H1 (cell line): ENCODE measurements around the gene RALGAPA2. TPM values are rescaled to one million over a fixed set of nuclear protein-coding genes. Genes with fewer than 3 reads are reported as not detected.

Source experiments
- CBX5 ChIP-seq: fragments of 300-800, 300-1000 bp; sonication (generic); IDR thresholded peaks from 2 replicates; pipeline ENCODE4 v1.7.1; 2016; ENCODE audit warnings: antibody characterized with exemption, low read length, low read depth
- CEBPB ChIP-seq: IDR thresholded peaks from 2 replicates; pipeline ENCODE4 v1.6.1; 2012; ENCODE audit warnings: low read depth, low read length
- CHD2 ChIP-seq: IDR thresholded peaks from 2 replicates; pipeline ENCODE4 v1.6.1; 2012; ENCODE audit warnings: low read length, improper control_type of control experiment
- CTCF ChIP-seq, 3 experiments: IDR thresholded peaks; 1 replicate in 2 of 3; 2 replicates in 1 of 3; pipeline versions ENCODE4 v1.5.1 to v1.6.1; 2011; ENCODE audit warnings: low read length in 3 of 3, mild to moderate bottlenecking in 3 of 3, inconsistent platforms in 2 of 3, low read depth in 1 of 3, moderate library complexity in 1 of 3; ENCODE audit not compliant: insufficient read depth in 1 of 3; ENCODE audit errors: control extremely low read depth in 1 of 3
- GABPA ChIP-seq: IDR thresholded peaks from 2 replicates; pipeline ENCODE4 v1.6.1; 2011; ENCODE audit warnings: mild to moderate bottlenecking, low read length, moderate library complexity, borderline replicate concordance; ENCODE audit not compliant: insufficient read depth
- HDAC6 ChIP-seq: IDR thresholded peaks from one replicate; pipeline ENCODE4 v1.7.1; 2012; ENCODE audit warnings: low read depth, mild to moderate bottlenecking, inconsistent platforms, low read length, moderate library complexity
- KDM1A ChIP-seq: fragments of 200-600, 300-600 bp; sonication (generic); IDR thresholded peaks from 2 replicates; pipeline ENCODE4 v1.7.1; 2016; ENCODE audit warnings: mild to moderate bottlenecking, low read length, borderline replicate concordance
- MAFK ChIP-seq: IDR thresholded peaks from 2 replicates; pipeline ENCODE4 v1.6.1; 2012; ENCODE audit warnings: low read depth, mild to moderate bottlenecking, improper control_type of control experiment, low read length
- NANOG ChIP-seq: IDR thresholded peaks from 2 replicates; pipeline ENCODE4 v1.6.1; 2011; ENCODE audit warnings: low read length, low read depth, mild to moderate bottlenecking, inconsistent platforms; ENCODE audit not compliant: insufficient read depth, poor library complexity, severe bottlenecking
- POLR2AphosphoS5 ChIP-seq: IDR thresholded peaks from 2 replicates; pipeline ENCODE4 v1.6.1; 2011; ENCODE audit warnings: low read depth, low read length
- RBBP5 ChIP-seq: IDR thresholded peaks from 2 replicates; pipeline ENCODE4 v1.7.1; 2012; ENCODE audit warnings: low read depth, mild to moderate bottlenecking, inconsistent platforms, low read length, moderate library complexity, borderline replicate concordance
- RNF2 ChIP-seq: fragments of 200-900, 300-1000 bp; sonication (generic); IDR thresholded peaks from 2 replicates; pipeline ENCODE4 v1.7.1; 2016; ENCODE audit warnings: borderline replicate concordance, low read depth, mild to moderate bottlenecking, antibody characterized with exemption, low read length; ENCODE audit not compliant: poor library complexity, severe bottlenecking; ENCODE audit errors: missing control alignments
- SIRT6 ChIP-seq: IDR thresholded peaks from one replicate; pipeline ENCODE4 v1.7.1; 2012; ENCODE audit warnings: low read length, inconsistent platforms
- SP4 ChIP-seq: IDR thresholded peaks from 2 replicates; pipeline ENCODE4 v1.6.1; 2012; ENCODE audit warnings: low read length, inconsistent platforms
- TAF1 ChIP-seq: IDR thresholded peaks from 2 replicates; pipeline ENCODE4 v1.6.1; 2011; ENCODE audit warnings: mild to moderate bottlenecking, low read depth, low read length
- TCF12 ChIP-seq: IDR thresholded peaks from 2 replicates; pipeline ENCODE4 v1.6.1; 2011; ENCODE audit warnings: low read depth, mild to moderate bottlenecking, low read length
- polyA plus RNA-seq, 7 experiments: library from polyadenylated mRNA; depleted of rRNA in 3 of 7; stranded (reverse) in 5 of 7; unstranded in 2 of 7; fragments of >200 nt in 5 of 7; fragments of 200-250 nt in 2 of 7; gene quantifications; 1 replicate in 5 of 7; 2 replicates in 1 of 7; 4 replicates in 1 of 7; pipeline versions ENCODE4 v1.2.1 to v1.2.3, GENCODE V29; 2011 to 2013; ENCODE audit warnings: missing spikeins in 2 of 7, mixed read lengths in 2 of 7
- total RNA-seq: library from RNA; stranded (reverse); fragmentation: NEBNext Ultra II Directional; extraction: Animal tissue kit (Norgen Biotek cat#: 25700); gene quantifications from 2 replicates; pipeline ENCODE4 v1.2.1, GENCODE V29; 2021

The RALGAPA2 gene
- total and polyA plus RNA-seq, 2 of the 8 experiments (the other 6 are each of a cell fraction or from before 2014, with no cell fraction given) = 5.1 to 25.5 TPM

GRCh38 chr20:20367575-20368417 lies 344.6 kb downstream of the RALGAPA2 start, which contains the start of gene INSM1 (continued):
- TF ChIP-seq CTCF (IDR thresholded peaks at IDR 0.05; ENCODE audit: control extremely low read depth in 1 of 3, insufficient read depth in 1 of 3, low read depth in 1 of 3, low read length in 3 of 3) (no peak), RBBP5 (0 out of 2 replicates have a peak, but pooled peaks have one; percentile 12), SP4 (no peak), SIRT6 (no peak), CBX5 (no peak), TAF1 (0 out of 2 replicates have a peak, but pooled peaks have one; percentile 11), MAFK (no peak), KDM1A (no peak), POLR2AphosphoS5 (no peak), NANOG (no peak), RNF2 (no peak), CEBPB (no peak), TCF12 (no peak), HDAC6 (no peak), GABPA (no peak), CHD2 (no peak)
